CD4-positive, alpha-beta T cell treated with Interferon alpha-2 for 1 hour (primary cell): ENCODE data around the gene NOM1.
"Not testable (repeated sequence)": the region's sequence is repeated elsewhere in the genome, so short reads cannot be mapped to it uniquely, and the experiment has no call there.

ENCODE experiments used
- DNase-seq, 2 donors: peaks; one replicate each; pipeline ENCODE4 v3.0.0-alpha.2; 2020 to 2022

Gene NOM1

GRCh38 chr7:156949541-156950380 is at the start of gene NOM1:
Gene NOM1, plus strand, starts transcription at chr7:156949712. Its CDS starts 26 bp downstream, at chr7:156949738.
- peak; percentile 88 to 92 for DNase-seq

- DNase-seq: not testable (repeated sequence)
These were observed 49.4 kb upstream of the NOM1 start for GRCh38 chr7:156900093-156900492.

- DNase-seq: peak in 1 of 2 donors; percentile 15
These were observed 46.1 kb upstream of the NOM1 start for GRCh38 chr7:156903232-156903909.

- DNase-seq: no peak
These were observed 43.3 kb upstream of the NOM1 start for GRCh38 chr7:156906200-156906649.

- no peak for DNase-seq
These were observed 41.9 kb upstream of the NOM1 start for GRCh38 chr7:156907656-156908055.

GRCh38 chr7:156909574-156910252 is 39.8 kb upstream of the NOM1 start:
- not testable (repeated sequence) for DNase-seq

GRCh38 chr7:156918635-156919034 is 30.9 kb upstream of the NOM1 start:
- no peak for DNase-seq

- DNase-seq: no peak
These were observed 30.3 kb upstream of the NOM1 start for GRCh38 chr7:156919132-156919713.

- DNase-seq: no peak
These were observed 29.4 kb upstream of the NOM1 start for GRCh38 chr7:156920076-156920475.

- not testable (repeated sequence) for DNase-seq
These were observed 28.8 kb upstream of the NOM1 start for GRCh38 chr7:156920487-156921373.

GRCh38 chr7:156922304-156922703 is 27.2 kb upstream of the NOM1 start:
- not testable (repeated sequence) for DNase-seq

GRCh38 chr7:156925821-156926220 is 23.7 kb upstream of the NOM1 start:
- not testable (repeated sequence) for DNase-seq

- no peak for DNase-seq
These were observed 21.7 kb upstream of the NOM1 start for GRCh38 chr7:156927571-156928405.

GRCh38 chr7:156928406-156928747 is 21.1 kb upstream of the NOM1 start:
- no peak for DNase-seq

GRCh38 chr7:156929789-156930539 is 19.5 kb upstream of the NOM1 start:
- DNase-seq: peak in 1 of 2 donors; percentile 17

GRCh38 chr7:156932006-156932405 is 17.5 kb upstream of the NOM1 start:
- no peak for DNase-seq

GRCh38 chr7:156935250-156935649 is 14.3 kb upstream of the NOM1 start:
- no peak for DNase-seq

GRCh38 chr7:156936766-156937165 is 12.7 kb upstream of the NOM1 start:
- not testable (repeated sequence) for DNase-seq

- DNase-seq: no peak
These were observed 8.9 kb upstream of the NOM1 start for GRCh38 chr7:156940421-156941122.
